RCC 7860 (cell line): ENCODE data around the gene MYBPH.

Experiments
- DNase-seq: peaks from one replicate; pipeline ENCODE4 v3.0.0-alpha.2; 2015; ENCODE audit warnings: low spot score
- FAIRE-seq: peaks from 2 replicates; lab custom pipeline; 2012; peaks lifted over from hg19 to GRCh38; lab: Jason Lieb, UNC

The MYBPH gene

GRCh38 chr1:203201516-203202205, 26.0 kb upstream of the MYBPH start:
- no peak for FAIRE-seq
- DNase-seq = no peak

DNA sequence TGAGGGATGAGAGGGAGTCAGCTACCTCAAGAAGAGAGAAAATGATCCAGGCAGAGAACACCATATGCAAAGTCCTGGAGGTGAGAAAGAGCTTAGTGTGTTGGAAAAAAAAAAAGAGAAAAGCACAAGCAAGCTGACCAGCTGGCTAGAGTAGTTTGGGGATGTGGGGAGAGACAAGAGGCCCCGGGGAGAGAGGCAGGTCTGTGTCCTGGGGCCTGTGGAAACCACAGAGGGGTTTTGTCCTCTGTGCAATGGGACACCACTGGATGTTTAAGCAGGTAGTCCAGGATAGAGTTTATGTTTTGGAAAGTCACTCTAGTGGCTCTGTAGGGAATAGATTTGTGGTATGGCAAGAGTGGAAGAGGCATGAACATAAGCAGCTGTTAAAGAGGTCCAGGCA, 25.3 kb upstream of the MYBPH start:
- no peak for FAIRE-seq
- DNase-seq = no peak

DNA sequence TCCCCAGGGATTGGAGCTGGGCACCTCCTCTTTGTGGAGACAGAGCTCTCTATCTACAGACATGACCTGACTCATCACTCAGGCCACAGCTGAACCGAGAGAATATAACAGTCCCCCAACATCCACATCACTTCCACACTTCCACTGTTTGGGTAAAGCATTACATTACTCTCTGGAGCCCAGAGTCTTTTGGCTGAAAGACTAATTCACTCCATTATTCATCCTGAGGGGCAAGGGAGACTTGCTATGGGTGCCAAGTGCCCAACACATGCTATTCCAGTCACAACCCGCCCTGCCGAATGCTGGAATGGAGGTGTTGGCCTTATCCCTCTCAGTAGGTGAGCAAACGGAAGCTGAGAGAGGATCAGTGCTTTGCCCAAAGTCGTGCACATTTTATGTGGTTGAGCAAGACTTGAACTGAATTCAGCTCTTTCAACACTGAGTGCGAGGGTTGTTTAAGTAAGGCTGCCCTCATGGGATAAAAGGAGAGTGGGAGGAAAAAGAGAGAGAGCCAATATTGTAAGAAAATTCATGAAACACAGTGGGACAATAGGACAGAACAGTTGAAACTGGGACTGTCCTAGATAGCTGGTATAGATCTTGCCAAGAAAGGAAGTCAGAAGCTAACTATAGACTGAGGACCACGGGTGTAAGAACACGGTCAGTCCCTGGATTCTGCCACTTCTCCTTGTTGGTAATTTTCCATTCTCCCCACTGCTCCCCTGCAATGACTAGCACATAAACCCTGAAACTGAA, 24.4 kb upstream of the MYBPH start:
- DNase-seq (no peak), FAIRE-seq (no peak)

- FAIRE-seq (no peak), DNase-seq (no peak)
These were observed 23.8 kb upstream of the MYBPH start for GRCh38 chr1:203199481-203199815.

- no peak for DNase-seq
- no peak for FAIRE-seq
These were observed 23.4 kb upstream of the MYBPH start for GRCh38 chr1:203199002-203199401.

DNA sequence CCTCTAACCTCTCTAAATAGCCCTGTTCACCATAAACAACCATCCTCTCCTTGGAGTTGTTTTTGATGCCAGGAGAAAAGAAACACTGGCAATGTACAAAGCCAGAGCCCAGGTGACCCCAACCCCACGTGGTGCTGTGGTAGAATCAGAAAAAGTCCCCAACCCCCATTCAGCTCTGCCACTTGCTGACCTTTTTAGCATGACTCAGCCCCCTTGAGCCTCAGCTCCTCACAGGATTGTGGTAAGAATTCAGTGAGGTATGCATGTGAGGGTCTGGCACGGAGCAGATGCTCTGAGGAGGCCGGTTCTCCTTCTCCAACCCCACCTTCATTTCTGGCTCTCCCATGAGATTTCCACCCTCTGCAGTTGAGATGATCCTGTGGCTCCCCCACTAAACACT, 22.0 kb upstream of the MYBPH start:
- DNase-seq (peak; percentile 71), FAIRE-seq (peak; percentile 79)

DNA sequence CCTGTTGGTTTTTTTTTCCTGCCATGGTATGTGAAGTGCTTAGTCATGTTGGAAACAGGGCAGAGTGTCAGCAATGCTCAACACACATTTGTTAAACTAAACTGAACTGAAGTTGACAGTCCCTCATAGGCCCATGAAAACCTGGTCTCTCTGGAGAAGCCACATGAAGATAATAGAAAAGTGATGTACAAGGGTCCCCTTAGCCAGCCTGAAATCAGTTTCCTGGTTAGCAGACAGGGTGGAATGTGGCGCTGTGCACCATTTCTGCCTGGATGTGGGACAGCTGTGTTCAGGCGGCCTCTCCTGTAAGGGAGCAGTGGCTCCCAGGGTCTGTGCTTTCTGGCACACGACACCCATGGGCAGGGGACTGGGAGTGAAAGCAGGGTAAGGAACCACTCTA, 20.7 kb upstream of the MYBPH start:
- FAIRE-seq = no peak
- DNase-seq = no peak

DNA sequence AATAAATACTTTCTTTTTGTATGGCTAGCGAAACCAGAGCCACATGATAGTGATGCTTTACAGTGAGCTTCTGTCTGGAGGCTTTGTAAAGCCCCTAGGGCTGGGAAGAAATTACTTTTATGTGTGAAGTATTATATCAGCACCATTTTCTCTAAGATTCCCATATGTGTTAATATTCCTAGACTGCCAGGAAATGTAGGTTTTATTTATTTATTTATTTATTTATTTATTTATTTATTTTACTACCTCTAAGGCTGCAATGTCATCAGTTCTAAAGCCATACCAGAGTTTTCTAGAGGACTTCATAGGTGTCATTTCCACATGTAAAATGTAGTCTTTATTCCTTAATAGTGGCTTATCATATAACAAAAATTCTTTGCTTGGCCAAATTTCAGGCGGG, 15.3 kb upstream of the MYBPH start:
- DNase-seq = no peak
- no peak for FAIRE-seq

DNA sequence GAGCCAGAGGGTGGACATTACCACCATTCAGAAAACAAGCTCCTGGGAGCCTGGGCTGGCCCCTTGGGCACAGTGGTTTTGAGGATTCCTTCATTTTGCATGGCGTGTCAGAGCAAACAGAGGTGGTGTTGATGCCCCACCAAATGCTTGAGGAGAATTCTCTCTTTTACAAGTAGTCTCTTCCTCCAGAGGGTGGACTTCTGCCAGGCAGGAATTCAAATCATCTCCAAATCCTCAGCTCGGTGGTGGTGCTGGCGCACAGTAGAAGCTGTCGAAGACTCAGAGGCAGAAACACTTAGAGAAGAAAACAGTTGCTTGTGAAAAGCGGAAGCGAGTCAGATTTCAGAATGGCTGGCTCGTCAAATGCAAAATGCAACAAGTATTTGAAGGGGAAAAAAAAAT, 14.3 kb upstream of the MYBPH start:
- FAIRE-seq (no peak), DNase-seq (no peak)

DNA sequence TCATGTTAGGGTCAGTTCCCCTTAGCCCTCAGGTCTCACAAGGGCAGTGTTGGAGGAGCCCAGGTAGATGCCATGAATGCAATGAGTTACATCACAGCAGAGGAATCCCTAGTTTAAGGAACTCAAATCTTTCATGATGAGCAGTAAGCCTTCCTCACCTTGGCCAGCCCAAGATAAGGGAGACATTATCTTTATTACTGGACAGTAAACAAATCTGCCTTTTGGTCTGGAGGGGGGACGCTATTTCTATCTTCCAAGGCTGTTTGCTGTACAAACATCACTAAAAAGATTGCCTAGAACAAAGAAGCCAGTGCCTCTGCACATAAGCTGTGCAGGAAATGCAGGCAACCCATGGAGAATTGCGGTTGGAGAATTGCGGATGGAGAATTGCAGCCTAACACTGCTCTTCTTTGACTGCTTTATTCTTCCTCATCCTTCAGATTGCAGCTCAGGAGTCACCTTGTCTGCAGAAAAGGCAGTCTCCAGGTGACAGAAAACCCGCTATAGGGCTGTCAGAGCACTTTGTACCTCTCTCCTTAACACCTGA, 13.1 kb upstream of the MYBPH start:
- DNase-seq (no peak), FAIRE-seq (no peak)

- FAIRE-seq (no peak), DNase-seq (no peak)
These were observed 12.2 kb upstream of the MYBPH start for GRCh38 chr1:203187689-203188264.

GRCh38 chr1:203187304-203187685, 11.7 kb upstream of the MYBPH start:
- no peak for FAIRE-seq
- DNase-seq = no peak

DNA sequence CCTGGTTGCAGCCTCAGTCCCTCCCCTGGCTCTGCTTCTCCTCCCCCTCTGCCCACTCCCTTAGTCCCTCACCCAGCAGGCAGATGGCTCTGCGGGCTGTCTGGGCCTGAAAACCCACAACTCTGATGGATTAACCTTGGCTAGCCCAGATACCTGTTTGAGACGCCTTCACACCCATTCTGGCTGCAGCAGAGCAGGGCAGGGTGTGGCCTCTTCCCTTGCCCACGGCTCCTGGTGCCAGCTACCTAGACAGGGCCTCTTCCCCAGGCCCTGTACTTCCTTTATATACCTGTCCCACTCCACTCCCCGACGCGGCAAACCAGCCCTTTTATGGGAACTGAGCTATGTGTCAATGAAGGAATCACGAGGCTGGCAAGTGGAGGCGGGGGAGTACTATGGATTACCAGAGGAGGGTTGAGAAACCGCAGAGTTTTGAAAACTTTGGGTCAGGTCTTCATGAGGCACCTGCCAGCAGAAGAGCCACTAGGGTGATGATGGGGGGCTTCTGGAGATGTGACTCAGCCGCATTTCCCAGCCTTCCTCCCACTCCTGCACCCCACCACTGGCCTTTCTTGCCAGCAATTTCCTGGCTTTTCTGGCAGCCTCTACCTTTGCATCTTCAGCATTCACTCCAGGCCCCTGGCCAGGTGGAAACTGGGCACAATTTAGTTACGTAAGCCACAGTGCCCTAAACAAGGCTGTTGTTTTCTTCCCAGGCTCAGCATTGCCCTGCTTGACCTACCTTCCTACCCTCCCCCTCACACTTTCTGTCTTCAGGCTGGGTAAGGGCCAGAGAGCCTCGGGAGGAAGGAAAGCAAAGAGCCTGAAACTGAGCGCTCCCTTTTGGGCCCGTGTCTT, 11.0 kb upstream of the MYBPH start, which contains the start of gene CHI3L1:
TSS of gene CHI3L1 (minus strand) at position 259 of the 858 bp plus-strand sequence. CDS start at position 178, 81 bp downstream.
- FAIRE-seq (no peak), DNase-seq (no peak)

- FAIRE-seq (no peak), DNase-seq (no peak)
These were observed 10.4 kb upstream of the MYBPH start for GRCh38 chr1:203186091-203186445.

- no peak for FAIRE-seq
These were observed 10.0 kb upstream of the MYBPH start for GRCh38 chr1:203185585-203185984.

GRCh38 chr1:203185061-203185461, 9.4 kb upstream of the MYBPH start:
- DNase-seq = no peak
- FAIRE-seq = no peak

More at GRCh38 chr1:203185585-203185984, 10.0 kb upstream of the MYBPH start:
- DNase-seq = no peak

- DNase-seq (no peak), FAIRE-seq (no peak)
These were observed 8.8 kb upstream of the MYBPH start for GRCh38 chr1:203184467-203184866.

GRCh38 chr1:203183828-203184227, 8.2 kb upstream of the MYBPH start:
- DNase-seq = no peak
- no peak for FAIRE-seq

GRCh38 chr1:203182387-203182953, 6.8 kb upstream of the MYBPH start:
- DNase-seq = no peak
- no peak for FAIRE-seq

DNA sequence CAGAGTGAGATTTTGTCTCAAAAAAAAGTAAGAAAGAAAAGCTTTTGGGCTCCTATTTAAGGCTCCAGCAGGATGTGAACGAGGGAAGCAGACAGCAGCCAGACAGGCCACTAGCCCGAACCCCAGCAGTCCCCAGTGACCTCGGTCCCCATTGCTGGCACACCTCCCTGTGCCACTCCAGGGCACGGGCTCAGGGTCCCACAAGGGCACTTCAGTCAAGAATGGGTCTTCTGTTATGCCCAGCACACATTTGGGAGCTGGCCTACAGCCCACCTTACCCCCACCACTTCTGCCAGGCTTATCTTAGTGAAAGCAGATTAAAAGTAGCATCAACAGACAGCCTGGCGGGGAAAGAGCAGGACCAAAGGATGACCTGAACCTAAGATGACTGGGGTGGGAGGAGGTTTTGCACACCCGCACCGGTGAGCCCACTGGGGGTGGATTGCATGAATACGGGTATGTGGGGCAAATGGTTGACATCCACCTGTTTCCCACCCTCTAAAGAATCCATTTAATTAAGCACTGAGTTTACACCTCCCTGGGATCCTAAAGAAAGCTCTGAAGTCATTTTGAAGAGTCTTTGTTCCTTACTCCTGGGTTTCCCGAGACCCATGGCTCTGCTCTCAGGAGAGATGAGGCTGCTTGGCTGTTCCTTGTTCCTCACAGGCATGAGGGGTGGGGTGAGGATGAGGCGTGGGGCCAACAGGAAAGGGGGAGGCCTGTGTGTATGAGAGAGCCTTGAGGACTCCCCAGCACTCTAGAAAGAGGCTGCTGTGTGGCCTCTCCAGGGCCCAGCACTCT, 6.2 kb upstream of the MYBPH start:
- FAIRE-seq = no peak
- DNase-seq = no peak
